Suprapubic skin (tissue), 4 donors: Measurements from ENCODE around the gene SLC4A1. TPM values are rescaled to one million over a fixed set of nuclear protein-coding genes. Genes with fewer than 3 reads are reported as not detected.

ENCODE experiments used
- DNase-seq, 2 donors: peaks; one replicate each; pipeline ENCODE4 v3.0.0-alpha.2; 2019; ENCODE audit warnings: low spot score in 2 of 2
- H3K27ac ChIP-seq: fragments of 200-600 bp; sonication (generic); one replicate; pipeline ENCODE4 v1.5.1; 2019
- H3K27me3 ChIP-seq: fragments of 200-600 bp; sonication (generic); one replicate; pipeline ENCODE4 v1.5.1; 2019
- H3K36me3 ChIP-seq: fragments of 200-600 bp; sonication (generic); one replicate; pipeline ENCODE4 v1.5.1; 2019
- H3K4me1 ChIP-seq: fragments of 200-600 bp; sonication (generic); one replicate; pipeline ENCODE4 v1.5.1; 2019
- H3K4me3 ChIP-seq: fragments of 200-600 bp; sonication (generic); one replicate; pipeline ENCODE4 v1.5.1; 2019; ENCODE audit warnings: mild to moderate bottlenecking
- H3K9me3 ChIP-seq: fragments of 200-600 bp; sonication (generic); one replicate; pipeline ENCODE4 v1.5.1; 2019
- EP300 ChIP-seq: sonication (generic); formaldehyde crosslinking; IDR thresholded peaks from one replicate; pipeline ENCODE4 v1.6.1; 2017; ENCODE audit warnings: antibody characterized with exemption
- POLR2A ChIP-seq, 2 donors: fragments of 450-650 bp; IDR thresholded peaks; one replicate each; pipeline ENCODE4 v1.6.1; 2017; ENCODE audit warnings: antibody characterized with exemption in 2 of 2, mild to moderate bottlenecking in 2 of 2, moderate library complexity in 2 of 2
- POLR2AphosphoS5 ChIP-seq, 3 donors: sonication (generic); formaldehyde crosslinking; IDR thresholded peaks; one replicate each; pipeline ENCODE4 v1.6.1; 2017; ENCODE audit warnings: antibody characterized with exemption in 3 of 3
- whole genome bisulfite sequencing: methylation state at CpG from one replicate; pipeline ENCODE4 v1.1.5; 2018; 5-methylcytosine and 5-hydroxymethylcytosine counted together
- total RNA-seq, 4 donors: library from RNA; depleted of rRNA; stranded (reverse); fragments of >200 nt; gene quantifications; one replicate each; pipeline ENCODE4 v1.1.0, GENCODE V29; 2016
- TF ChIP-seq, protein P1 (sequence below), 2 donors: fragments of 200-600 bp in 1 of 2; fragments of 450-650 bp in 1 of 2; sonication (generic) in 1 of 2; IDR thresholded peaks; one replicate each; pipeline ENCODE4 v1.5.1; 2016 to 2019; ENCODE audit warnings: antibody characterized with exemption in 2 of 2, mild to moderate bottlenecking in 1 of 2, moderate library complexity in 1 of 2

Gene SLC4A1
- total RNA-seq, 4 donors from 2014 or later, result 0.08 to 0.17 (median 0.10) TPM; not detected in 1

DNA sequence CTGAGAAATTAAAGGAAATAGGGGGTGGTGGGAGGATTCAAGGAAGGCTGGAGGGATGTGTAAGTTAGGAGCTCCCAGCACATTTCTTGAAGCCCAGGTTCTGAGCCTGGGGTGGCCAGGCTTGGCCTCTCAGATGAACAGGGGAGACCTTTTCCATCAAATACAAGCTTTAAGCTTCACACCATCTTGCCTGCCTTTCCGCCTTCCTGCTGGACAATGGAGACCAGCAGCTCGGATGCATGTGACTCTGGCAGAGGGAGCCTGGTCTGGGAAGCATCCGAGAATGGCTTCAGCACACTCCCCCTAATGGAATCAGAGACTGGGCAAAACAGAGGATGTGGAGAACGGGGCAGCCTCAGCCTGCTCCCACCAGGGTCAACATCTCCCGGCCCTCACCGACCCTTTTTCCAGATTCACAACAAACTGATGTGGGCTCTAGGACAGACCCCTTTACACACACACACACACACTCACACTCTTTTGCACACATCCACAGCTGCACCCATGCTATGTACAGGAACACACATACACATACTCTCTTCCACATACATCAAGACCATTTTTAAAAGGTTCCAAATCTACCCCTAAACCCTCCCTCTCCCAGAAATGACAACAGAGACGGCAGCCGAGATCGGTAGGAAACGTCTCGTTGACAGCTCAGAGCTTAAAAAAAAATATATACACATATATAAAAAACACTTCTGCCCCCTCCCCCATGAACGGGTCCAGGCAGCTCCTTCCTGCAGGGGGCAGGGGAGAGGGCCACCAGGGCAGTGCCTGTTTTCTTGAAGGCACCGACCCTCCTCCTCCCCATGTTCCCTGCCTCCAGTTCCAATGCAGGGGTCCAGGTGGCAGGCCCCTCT is 61.7 kb downstream of the SLC4A1 start:
- Histone ChIP-seq H3K27me3 (no peaks in the 10 kb centered on the region), H3K4me3 (no peak overlapping the region), H3K36me3 (peaks cover 32% of the 10 kb centered on the region), H3K9me3 (no peaks in the 10 kb centered on the region), H3K4me1 (peaks cover 33% of the 10 kb centered on the region), H3K27ac (no peak overlapping the region)
- 45% methylated on average over 13 of the region's 13 CpGs for WGBS
- no peak for DNase-seq
- TF ChIP-seq POLR2AphosphoS5 (IDR thresholded peaks at IDR 0.05) (no peak), POLR2A (IDR thresholded peaks at IDR 0.05) (no peak), EP300 (no peak)
- TF ChIP-seq, protein P1, sequence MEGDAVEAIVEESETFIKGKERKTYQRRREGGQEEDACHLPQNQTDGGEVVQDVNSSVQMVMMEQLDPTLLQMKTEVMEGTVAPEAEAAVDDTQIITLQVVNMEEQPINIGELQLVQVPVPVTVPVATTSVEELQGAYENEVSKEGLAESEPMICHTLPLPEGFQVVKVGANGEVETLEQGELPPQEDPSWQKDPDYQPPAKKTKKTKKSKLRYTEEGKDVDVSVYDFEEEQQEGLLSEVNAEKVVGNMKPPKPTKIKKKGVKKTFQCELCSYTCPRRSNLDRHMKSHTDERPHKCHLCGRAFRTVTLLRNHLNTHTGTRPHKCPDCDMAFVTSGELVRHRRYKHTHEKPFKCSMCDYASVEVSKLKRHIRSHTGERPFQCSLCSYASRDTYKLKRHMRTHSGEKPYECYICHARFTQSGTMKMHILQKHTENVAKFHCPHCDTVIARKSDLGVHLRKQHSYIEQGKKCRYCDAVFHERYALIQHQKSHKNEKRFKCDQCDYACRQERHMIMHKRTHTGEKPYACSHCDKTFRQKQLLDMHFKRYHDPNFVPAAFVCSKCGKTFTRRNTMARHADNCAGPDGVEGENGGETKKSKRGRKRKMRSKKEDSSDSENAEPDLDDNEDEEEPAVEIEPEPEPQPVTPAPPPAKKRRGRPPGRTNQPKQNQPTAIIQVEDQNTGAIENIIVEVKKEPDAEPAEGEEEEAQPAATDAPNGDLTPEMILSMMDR (IDR thresholded peaks at IDR 0.05), result no peak

DNA sequence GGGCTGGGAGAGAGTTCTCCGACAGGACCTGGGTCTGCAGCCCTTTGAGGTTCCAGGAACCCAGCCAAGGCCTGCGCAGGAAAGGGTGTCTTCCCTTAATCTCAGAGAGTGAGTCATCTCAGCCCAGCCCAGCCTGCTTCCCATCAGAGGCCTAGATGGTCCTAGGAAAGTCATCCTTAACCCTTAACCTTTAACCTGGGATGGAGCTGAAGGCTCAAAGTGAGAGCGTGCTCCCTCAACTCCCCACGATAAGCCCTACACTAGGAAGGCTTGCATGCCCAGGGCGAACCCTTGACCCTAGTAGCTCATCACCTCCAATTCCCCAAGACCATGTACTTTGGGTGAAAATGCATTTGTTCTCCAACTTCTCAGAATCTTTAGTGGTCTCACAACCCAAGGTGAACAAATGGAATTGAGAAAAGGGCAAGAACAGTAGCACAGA is 63.5 kb downstream of the SLC4A1 start:
- Histone ChIP-seq H3K27me3 (no peaks in the 10 kb centered on the region), H3K36me3 (peaks cover 26% of the 10 kb centered on the region), H3K4me3 (no peak overlapping the region), H3K27ac (no peak overlapping the region), H3K4me1 (peaks cover 32% of the 10 kb centered on the region), H3K9me3 (no peaks in the 10 kb centered on the region)
- no peak for DNase-seq
- no peak for TF ChIP-seq EP300
- no peak for TF ChIP-seq POLR2AphosphoS5 (IDR thresholded peaks at IDR 0.05)
- TF ChIP-seq, protein P1 (IDR thresholded peaks at IDR 0.05), result no peak
- no peak for TF ChIP-seq POLR2A (IDR thresholded peaks at IDR 0.05)
- WGBS, result 55% methylated on average over 5 of the region's 5 CpGs

DNA sequence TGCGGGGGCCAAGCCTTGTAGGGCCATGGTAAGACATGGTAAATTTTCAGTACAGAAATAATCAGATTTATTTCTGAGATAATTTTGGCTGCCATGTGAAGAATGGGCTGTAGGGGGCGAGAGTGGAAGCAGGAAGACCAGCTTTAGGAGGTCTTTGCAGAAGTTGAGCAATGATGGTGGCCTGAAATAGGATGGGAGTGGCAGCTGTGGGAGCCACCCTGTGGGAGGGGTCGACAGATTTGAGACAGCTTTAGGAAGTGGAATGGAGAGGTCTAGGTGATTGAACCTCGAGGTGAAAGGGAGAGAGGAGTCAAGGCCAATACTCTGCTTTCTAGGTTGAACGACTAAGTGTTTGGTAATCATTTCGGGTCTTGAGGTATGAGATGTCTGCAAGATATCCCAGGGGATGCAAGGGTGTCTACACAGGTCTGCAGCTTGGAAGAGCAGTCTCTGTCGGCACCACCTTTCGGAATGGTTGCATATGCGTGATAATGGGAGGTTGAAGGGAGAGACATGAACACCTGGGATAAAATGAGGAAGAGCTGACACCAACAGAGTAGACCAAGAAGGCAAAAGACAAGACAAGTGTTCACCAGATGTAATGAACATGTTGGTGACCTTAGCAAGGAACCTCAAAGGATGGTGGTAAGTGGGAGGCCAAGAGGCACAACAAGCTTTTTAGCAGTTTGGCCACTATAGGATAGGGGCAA is 64.0 kb downstream of the SLC4A1 start:
- no peak for DNase-seq
- no peaks in the 10 kb centered on the region for H3K27me3 ChIP-seq
- H3K36me3 ChIP-seq, result peaks cover 20% of the 10 kb centered on the region
- 44% methylated on average over 9 of the region's 9 CpGs for WGBS
- peak overlapping the region; percentile 4 for H3K27ac ChIP-seq
- H3K4me1 ChIP-seq, result peaks cover 32% of the 10 kb centered on the region
- TF ChIP-seq, protein P1 (IDR thresholded peaks at IDR 0.05), result peak; percentile 40 to 60
- TF ChIP-seq EP300, result no peak
- H3K9me3 ChIP-seq, result no peaks in the 10 kb centered on the region
- no peak overlapping the region for H3K4me3 ChIP-seq

DNA sequence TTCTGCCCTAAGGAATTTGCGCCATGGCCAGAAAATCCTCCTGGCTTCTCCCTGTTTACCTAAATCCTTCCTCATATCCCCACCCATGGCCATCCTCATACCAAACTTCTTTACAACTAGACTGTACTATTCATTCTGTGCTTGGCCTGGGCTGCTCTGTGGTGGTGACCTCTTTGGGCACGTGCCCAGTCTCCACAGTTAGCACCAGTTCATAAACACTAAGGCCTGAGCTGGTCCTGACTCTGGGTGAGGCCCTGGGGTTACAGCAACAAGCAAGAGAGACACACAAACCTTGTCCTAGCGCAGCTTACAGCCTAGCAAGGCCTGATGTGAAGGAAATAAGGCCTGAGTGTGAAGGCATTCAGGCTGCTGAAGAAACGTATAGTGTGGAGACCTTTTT is 65.2 kb downstream of the SLC4A1 start:
- peaks cover 38% of the 10 kb centered on the region for H3K4me1 ChIP-seq

DNA sequence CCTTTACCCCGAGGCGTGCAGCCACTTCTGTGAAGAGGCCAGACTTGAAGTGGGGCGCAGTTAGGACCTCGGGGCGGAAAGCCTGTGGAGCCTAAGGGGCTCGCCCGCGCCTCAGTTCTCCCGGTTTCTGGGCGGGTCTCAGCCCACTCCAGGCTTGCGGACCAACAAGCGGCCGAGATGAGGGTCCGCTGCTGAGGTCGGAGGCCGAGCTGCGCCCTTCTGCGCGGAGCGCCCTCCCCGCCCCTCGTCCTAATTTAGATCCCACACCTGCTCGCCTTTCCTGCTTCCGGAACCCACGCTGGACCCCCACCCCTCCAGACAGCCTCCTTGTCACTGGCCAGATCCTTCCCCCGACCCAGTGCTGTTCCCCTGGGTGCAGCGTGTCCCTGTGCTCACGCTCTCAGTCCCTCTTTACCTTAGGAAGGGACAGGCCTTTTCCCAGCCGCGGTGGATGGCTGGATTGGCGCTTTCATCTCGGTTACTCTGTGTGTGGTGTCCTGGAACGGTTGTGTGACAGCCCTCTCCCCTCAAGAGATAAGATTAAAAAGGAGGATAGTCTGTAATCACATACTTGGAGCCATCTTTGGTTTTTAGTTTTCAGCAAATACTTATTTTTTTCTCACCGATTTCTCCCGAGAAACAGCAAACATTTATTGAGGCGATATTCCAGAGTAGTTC is 67.3 kb downstream of the SLC4A1 start:
- peak overlapping the region; percentile 99 for H3K27ac ChIP-seq
- no peaks in the 10 kb centered on the region for H3K27me3 ChIP-seq
- H3K4me3 ChIP-seq, result peak overlapping the region; percentile 94
- 9% methylated on average over 22 of the region's 36 CpGs for WGBS
- no peak for DNase-seq
- no peaks in the 10 kb centered on the region for H3K9me3 ChIP-seq
- H3K4me1 ChIP-seq, result peaks cover 48% of the 10 kb centered on the region
- TF ChIP-seq EP300 (no peak), POLR2AphosphoS5 (IDR thresholded peaks at IDR 0.05) (no peak), POLR2A (IDR thresholded peaks at IDR 0.05) (no peak)
- TF ChIP-seq, protein P1 (IDR thresholded peaks at IDR 0.05), result no peak
- peaks cover 16% of the 10 kb centered on the region for H3K36me3 ChIP-seq

More for the DNA sequence above, 65.2 kb downstream of the SLC4A1 start:
- H3K4me3 ChIP-seq, result no peak overlapping the region
- 80% methylated on average over 4 of the region's 4 CpGs for WGBS
- H3K36me3 ChIP-seq, result peaks cover 12% of the 10 kb centered on the region
- no peak overlapping the region for H3K27ac ChIP-seq
- no peaks in the 10 kb centered on the region for H3K9me3 ChIP-seq
- no peaks in the 10 kb centered on the region for H3K27me3 ChIP-seq
- no peak for TF ChIP-seq POLR2A (IDR thresholded peaks at IDR 0.05)
- no peak for DNase-seq
